Adipocyte (in vitro differentiated cells): ENCODE data around the gene GOLGA8A.
"Not testable (repeated sequence)": the region's sequence is repeated elsewhere in the genome, so short reads cannot be mapped to it uniquely, and the experiment has no call there.

ENCODE experiments used
- DNase-seq: peaks from one replicate; pipeline ENCODE4 v3.0.0-alpha.2; 2015; ENCODE audit warnings: low read depth
- H3K27me3 ChIP-seq: replicated peaks from 2 replicates; pipeline ENCODE4 v1.7.0; 2013; ENCODE audit warnings: mild to moderate bottlenecking, low read length, moderate library complexity; ENCODE audit not compliant: control insufficient read depth, insufficient read depth
- H3K36me3 ChIP-seq: 2 replicates; pipeline ENCODE4 v1.7.0; 2013; ENCODE audit warnings: low read length, mild to moderate bottlenecking, moderate library complexity; ENCODE audit not compliant: control insufficient read depth, insufficient read depth, severe bottlenecking
- H3K4me1 ChIP-seq: 2 replicates; pipeline ENCODE4 v1.7.0; 2013; ENCODE audit warnings: mild to moderate bottlenecking, low read length, moderate library complexity; ENCODE audit not compliant: control insufficient read depth, insufficient read depth
- H3K4me3 ChIP-seq: 2 replicates; pipeline ENCODE4 v1.7.0; 2013; ENCODE audit warnings: mild to moderate bottlenecking, low read length, moderate library complexity
- H3K9ac ChIP-seq: 2 replicates; pipeline ENCODE4 v1.7.0; 2013; ENCODE audit warnings: mild to moderate bottlenecking, low read length, moderate library complexity
- H3K9me3 ChIP-seq: 2 replicates; pipeline ENCODE4 v1.7.0; 2013; ENCODE audit warnings: mild to moderate bottlenecking, low read length, moderate library complexity; ENCODE audit not compliant: control insufficient read depth

Gene GOLGA8A

GRCh38 chr15:34439878-34440277, 2.3 kb upstream of the GOLGA8A start:
- Histone ChIP-seq H3K4me3 (no peak overlapping the region), H3K4me1 (no peaks in the 10 kb centered on the region), H3K9me3 (no peaks in the 10 kb centered on the region), H3K9ac (no peak overlapping the region), H3K27me3 (no peaks in the 10 kb centered on the region), H3K36me3 (no peaks in the 10 kb centered on the region)
- no peak for DNase-seq

- Histone ChIP-seq H3K27me3 (no peaks in the 10 kb centered on the region), H3K36me3 (no peaks in the 10 kb centered on the region), H3K9me3 (no peaks in the 10 kb centered on the region), H3K9ac (peak overlapping the region; percentile 82), H3K4me1 (no peaks in the 10 kb centered on the region), H3K4me3 (peak overlapping the region; percentile 83)
- DNase-seq = peak; percentile 74
Observed at GRCh38 chr15:34436956-34437442, 609 bp downstream of the GOLGA8A start.

DNA sequence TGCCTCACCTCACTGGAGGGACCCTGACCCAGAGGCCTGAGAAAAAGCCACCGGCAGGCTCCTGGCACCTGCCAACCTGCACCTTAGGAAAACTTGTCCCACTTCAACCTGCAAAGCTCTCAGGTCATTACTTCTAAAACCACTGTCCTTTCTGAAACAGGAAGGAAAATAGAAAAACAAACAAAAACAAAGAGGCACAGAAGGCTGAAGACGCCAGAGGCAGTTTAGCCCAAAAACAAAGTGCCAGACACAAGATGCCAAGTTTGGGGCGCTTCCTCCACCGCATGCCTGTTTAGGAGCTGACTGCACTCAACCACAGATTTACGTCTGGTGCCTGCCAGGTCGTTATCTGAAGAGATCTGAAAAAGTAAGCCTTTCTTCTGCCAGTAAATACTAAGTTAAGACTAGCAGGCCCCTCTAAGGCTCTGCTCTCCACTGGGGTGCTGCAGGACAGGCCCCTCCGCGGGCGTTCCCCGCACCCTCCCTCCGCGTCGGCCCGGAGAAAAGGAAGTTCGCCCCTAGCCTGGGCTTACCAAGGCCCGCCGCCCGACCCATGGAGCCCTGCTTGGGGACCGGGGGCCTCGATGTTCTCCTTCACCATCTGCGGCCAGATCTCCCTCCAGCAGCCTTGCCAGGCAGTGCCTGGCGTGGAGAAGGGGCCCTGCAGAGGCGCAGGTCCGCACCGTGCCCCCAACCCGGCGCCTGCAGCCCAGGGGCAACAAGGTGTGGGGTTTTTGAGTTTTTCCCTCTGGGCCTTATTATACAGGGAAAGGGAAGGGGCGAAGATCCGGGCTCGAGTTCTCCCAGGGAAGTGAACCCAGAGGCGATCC, 1.3 kb downstream of the GOLGA8A start:
- H3K4me1 ChIP-seq = no peaks in the 10 kb centered on the region
- H3K27me3 ChIP-seq = no peaks in the 10 kb centered on the region
- H3K9me3 ChIP-seq = no peaks in the 10 kb centered on the region
- no peaks in the 10 kb centered on the region for H3K36me3 ChIP-seq
- peak overlapping the region; percentile 83 for H3K4me3 ChIP-seq
- H3K9ac ChIP-seq = peak overlapping the region; percentile 82
- peak; percentile 37 for DNase-seq

DNA sequence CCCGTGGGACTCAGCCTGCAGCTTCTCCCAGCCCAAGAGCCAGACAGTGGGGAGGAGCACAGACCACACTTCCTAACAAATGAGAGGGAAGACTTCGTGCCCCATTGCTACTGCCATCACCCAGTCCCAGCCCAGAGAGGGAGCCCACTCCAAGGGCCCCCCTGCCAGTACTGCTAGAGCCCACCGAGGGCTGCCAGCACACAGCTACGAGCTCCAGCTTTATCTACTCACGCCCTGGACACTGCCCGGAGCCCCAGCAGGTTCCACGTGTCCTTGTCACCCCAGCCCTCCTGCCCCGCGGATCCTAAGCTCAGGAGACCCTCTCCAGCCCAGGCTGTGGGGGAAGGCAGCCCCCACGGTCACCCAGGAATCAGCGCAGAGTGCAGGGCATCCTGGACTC, 1.9 kb downstream of the GOLGA8A start:
- Histone ChIP-seq H3K27me3 (no peaks in the 10 kb centered on the region), H3K4me3 (peak overlapping the region; percentile 83), H3K36me3 (no peaks in the 10 kb centered on the region), H3K9ac (no peak overlapping the region), H3K9me3 (no peaks in the 10 kb centered on the region), H3K4me1 (no peaks in the 10 kb centered on the region)
- DNase-seq = no peak

- Histone ChIP-seq H3K4me3 (no peak overlapping the region), H3K36me3 (no peaks in the 10 kb centered on the region), H3K4me1 (no peaks in the 10 kb centered on the region), H3K27me3 (no peaks in the 10 kb centered on the region), H3K9me3 (no peaks in the 10 kb centered on the region), H3K9ac (no peak overlapping the region)
- DNase-seq = no peak
Observed at GRCh38 chr15:34434627-34435305, 2.8 kb downstream of the GOLGA8A start.

- not testable (repeated sequence) for H3K4me1 ChIP-seq, H3K27me3 ChIP-seq, H3K4me3 ChIP-seq, H3K9ac ChIP-seq, DNase-seq, H3K9me3 ChIP-seq, H3K36me3 ChIP-seq
Observed at GRCh38 chr15:34433956-34434626, 3.5 kb downstream of the GOLGA8A start.

- not testable (repeated sequence) for H3K9ac ChIP-seq, DNase-seq, H3K4me3 ChIP-seq, H3K36me3 ChIP-seq, H3K4me1 ChIP-seq, H3K27me3 ChIP-seq, H3K9me3 ChIP-seq
Observed at GRCh38 chr15:34430642-34431041, 7.0 kb downstream of the GOLGA8A start.

GRCh38 chr15:34423425-34424090, 14.1 kb downstream of the GOLGA8A start:
- not testable (repeated sequence) for H3K27me3 ChIP-seq, H3K4me3 ChIP-seq, H3K36me3 ChIP-seq, H3K4me1 ChIP-seq, H3K9ac ChIP-seq, DNase-seq, H3K9me3 ChIP-seq

GRCh38 chr15:34420953-34421352, 16.7 kb downstream of the GOLGA8A start:
- H3K4me1 ChIP-seq, H3K9me3 ChIP-seq, DNase-seq, H3K9ac ChIP-seq, H3K27me3 ChIP-seq, H3K36me3 ChIP-seq, H3K4me3 ChIP-seq: not testable (repeated sequence)

GRCh38 chr15:34418435-34418834, 19.2 kb downstream of the GOLGA8A start:
- not testable (repeated sequence) for H3K9me3 ChIP-seq, DNase-seq, H3K36me3 ChIP-seq, H3K9ac ChIP-seq, H3K27me3 ChIP-seq, H3K4me3 ChIP-seq, H3K4me1 ChIP-seq

DNA sequence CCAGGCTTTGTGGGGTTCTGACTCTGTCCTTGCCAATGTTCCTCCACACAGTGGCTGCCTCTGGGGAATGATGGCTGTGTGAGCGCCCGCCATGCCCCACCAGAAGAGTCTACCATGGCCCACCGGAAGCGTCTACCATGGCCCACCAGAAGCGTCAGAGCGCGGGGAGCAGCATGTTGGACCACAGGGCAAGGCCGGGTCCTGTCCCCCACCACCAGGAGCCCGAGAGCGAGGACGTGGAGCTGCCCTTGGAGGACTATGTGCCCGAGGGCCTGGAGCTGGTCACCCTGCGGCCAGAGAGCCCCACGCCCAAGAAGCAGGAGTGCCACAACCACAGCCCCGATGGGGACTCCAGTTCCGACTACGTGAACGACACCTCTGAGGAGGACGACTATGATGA, 28.1 kb downstream of the GOLGA8A start:
- not testable (repeated sequence) for H3K36me3 ChIP-seq, H3K4me1 ChIP-seq, DNase-seq, H3K4me3 ChIP-seq, H3K9me3 ChIP-seq, H3K9ac ChIP-seq, H3K27me3 ChIP-seq
